ENCODE results near the gene SH2D3A.

The SH2D3A gene

DNA sequence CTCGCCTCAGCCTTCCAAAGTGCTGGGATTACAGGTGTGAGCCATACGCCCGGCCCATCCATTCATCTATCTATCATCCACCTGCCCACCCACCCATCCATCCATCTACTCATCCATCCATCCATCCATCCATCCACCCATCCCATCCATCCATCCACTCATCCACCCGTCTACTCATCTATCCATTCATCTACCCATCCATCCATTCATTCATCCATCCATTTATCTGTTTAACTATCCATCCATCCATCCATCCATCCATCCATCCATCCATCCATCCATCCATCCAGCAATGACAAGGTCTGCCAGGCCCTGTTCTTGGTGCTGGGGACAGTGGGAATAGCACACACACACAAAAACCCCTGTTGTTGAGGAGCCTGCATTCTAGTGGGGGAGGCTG is 9.8 kb upstream of the SH2D3A start:
- no peak for TF ChIP-seq TCF12 (IDR thresholded peaks at IDR 0.05; ENCODE audit: low read depth)
- TF ChIP-seq ZBTB7A (IDR thresholded peaks at IDR 0.05; ENCODE audit: low read depth) = no peak
- no peak for TF ChIP-seq YY1 (IDR thresholded peaks at IDR 0.05; ENCODE audit: low read depth)
- no peak for TF ChIP-seq EP300 (IDR thresholded peaks at IDR 0.05; ENCODE audit: borderline replicate concordance)
- no peak for TF ChIP-seq MAX (IDR thresholded peaks at IDR 0.05)
- TF ChIP-seq, protein P1, sequence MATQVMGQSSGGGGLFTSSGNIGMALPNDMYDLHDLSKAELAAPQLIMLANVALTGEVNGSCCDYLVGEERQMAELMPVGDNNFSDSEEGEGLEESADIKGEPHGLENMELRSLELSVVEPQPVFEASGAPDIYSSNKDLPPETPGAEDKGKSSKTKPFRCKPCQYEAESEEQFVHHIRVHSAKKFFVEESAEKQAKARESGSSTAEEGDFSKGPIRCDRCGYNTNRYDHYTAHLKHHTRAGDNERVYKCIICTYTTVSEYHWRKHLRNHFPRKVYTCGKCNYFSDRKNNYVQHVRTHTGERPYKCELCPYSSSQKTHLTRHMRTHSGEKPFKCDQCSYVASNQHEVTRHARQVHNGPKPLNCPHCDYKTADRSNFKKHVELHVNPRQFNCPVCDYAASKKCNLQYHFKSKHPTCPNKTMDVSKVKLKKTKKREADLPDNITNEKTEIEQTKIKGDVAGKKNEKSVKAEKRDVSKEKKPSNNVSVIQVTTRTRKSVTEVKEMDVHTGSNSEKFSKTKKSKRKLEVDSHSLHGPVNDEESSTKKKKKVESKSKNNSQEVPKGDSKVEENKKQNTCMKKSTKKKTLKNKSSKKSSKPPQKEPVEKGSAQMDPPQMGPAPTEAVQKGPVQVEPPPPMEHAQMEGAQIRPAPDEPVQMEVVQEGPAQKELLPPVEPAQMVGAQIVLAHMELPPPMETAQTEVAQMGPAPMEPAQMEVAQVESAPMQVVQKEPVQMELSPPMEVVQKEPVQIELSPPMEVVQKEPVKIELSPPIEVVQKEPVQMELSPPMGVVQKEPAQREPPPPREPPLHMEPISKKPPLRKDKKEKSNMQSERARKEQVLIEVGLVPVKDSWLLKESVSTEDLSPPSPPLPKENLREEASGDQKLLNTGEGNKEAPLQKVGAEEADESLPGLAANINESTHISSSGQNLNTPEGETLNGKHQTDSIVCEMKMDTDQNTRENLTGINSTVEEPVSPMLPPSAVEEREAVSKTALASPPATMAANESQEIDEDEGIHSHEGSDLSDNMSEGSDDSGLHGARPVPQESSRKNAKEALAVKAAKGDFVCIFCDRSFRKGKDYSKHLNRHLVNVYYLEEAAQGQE (IDR thresholded peaks at IDR 0.05; ENCODE audit: low read depth) = no peak
- no peak for TF ChIP-seq NFIC (IDR thresholded peaks at IDR 0.05)
- no peak for TF ChIP-seq CEBPB (IDR thresholded peaks at IDR 0.05)
- TF ChIP-seq TEAD4 (IDR thresholded peaks at IDR 0.05) = no peak
- no peak for TF ChIP-seq TAF1 (IDR thresholded peaks at IDR 0.05; ENCODE audit: low read depth)
- TF ChIP-seq, protein P2, sequence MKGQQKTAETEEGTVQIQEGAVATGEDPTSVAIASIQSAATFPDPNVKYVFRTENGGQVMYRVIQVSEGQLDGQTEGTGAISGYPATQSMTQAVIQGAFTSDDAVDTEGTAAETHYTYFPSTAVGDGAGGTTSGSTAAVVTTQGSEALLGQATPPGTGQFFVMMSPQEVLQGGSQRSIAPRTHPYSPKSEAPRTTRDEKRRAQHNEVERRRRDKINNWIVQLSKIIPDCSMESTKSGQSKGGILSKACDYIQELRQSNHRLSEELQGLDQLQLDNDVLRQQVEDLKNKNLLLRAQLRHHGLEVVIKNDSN (IDR thresholded peaks at IDR 0.05) = no peak

- TF ChIP-seq CREB1 (IDR thresholded peaks at IDR 0.05; ENCODE audit: low read depth) (no peak), TAF1 (IDR thresholded peaks at IDR 0.05; ENCODE audit: low read depth) (no peak), TEAD4 (IDR thresholded peaks at IDR 0.05) (no peak), ZBTB7A (IDR thresholded peaks at IDR 0.05; ENCODE audit: low read depth) (no peak), MAX (IDR thresholded peaks at IDR 0.05) (no peak), TCF12 (IDR thresholded peaks at IDR 0.05; ENCODE audit: low read depth) (no peak), FOXM1 (IDR thresholded peaks at IDR 0.05; ENCODE audit: borderline replicate concordance, low read depth) (no peak), CEBPB (IDR thresholded peaks at IDR 0.05) (no peak), EP300 (IDR thresholded peaks at IDR 0.05; ENCODE audit: borderline replicate concordance) (no peak), YY1 (IDR thresholded peaks at IDR 0.05; ENCODE audit: low read depth) (no peak), RAD21 (IDR thresholded peaks at IDR 0.05; ENCODE audit: low read depth) (no peak), EGR1 (IDR thresholded peaks at IDR 0.05) (no peak), NFIC (IDR thresholded peaks at IDR 0.05) (no peak)
- TF ChIP-seq, protein P1 (IDR thresholded peaks at IDR 0.05; ENCODE audit: low read depth) = no peak
- TF ChIP-seq, protein P2 (IDR thresholded peaks at IDR 0.05) = no peak
Measured at GRCh38 chr19:6774821-6775707, 7.8 kb upstream of the SH2D3A start.

- TF ChIP-seq NFIC (IDR thresholded peaks at IDR 0.05) (no peak), MAX (IDR thresholded peaks at IDR 0.05) (no peak), CEBPB (IDR thresholded peaks at IDR 0.05) (no peak), ZBTB7A (IDR thresholded peaks at IDR 0.05; ENCODE audit: low read depth) (no peak), CREB1 (IDR thresholded peaks at IDR 0.05; ENCODE audit: low read depth) (no peak), RAD21 (IDR thresholded peaks at IDR 0.05; ENCODE audit: low read depth) (no peak), TCF12 (IDR thresholded peaks at IDR 0.05; ENCODE audit: low read depth) (no peak), TEAD4 (IDR thresholded peaks at IDR 0.05) (no peak), FOXM1 (IDR thresholded peaks at IDR 0.05; ENCODE audit: borderline replicate concordance, low read depth) (no peak), EP300 (IDR thresholded peaks at IDR 0.05; ENCODE audit: borderline replicate concordance) (no peak), TAF1 (IDR thresholded peaks at IDR 0.05; ENCODE audit: low read depth) (no peak), EGR1 (IDR thresholded peaks at IDR 0.05) (no peak), YY1 (IDR thresholded peaks at IDR 0.05; ENCODE audit: low read depth) (no peak)
- TF ChIP-seq, protein P2 (IDR thresholded peaks at IDR 0.05) = no peak
- TF ChIP-seq, protein P1 (IDR thresholded peaks at IDR 0.05; ENCODE audit: low read depth) = no peak
Measured at GRCh38 chr19:6773323-6773931, 6.2 kb upstream of the SH2D3A start.

Data from Ishikawa (cell line).